PC-3 (cell line): Measurements from ENCODE around the gene ACAD8. TPM values are rescaled to one million over a fixed set of nuclear protein-coding genes. Genes with fewer than 3 reads are reported as not detected.

Source experiments
- ATAC-seq: fragments of 200-7000 bp; cut with Tn5 transposase; 2 replicates; pipeline ENCODE4 v1.9.1; 2020; ENCODE audit warnings: mild to moderate bottlenecking, moderate library complexity
- BruUV-seq: library from RNA; stranded (reverse); fragments of 400-500 nt; replicated peaks from 2 replicates; lab custom pipeline; 2021; lab: Mats Ljungman, UMichigan
- CTCF ChIA-PET: fragments of 300-600 bp; sonication (Branson Sonifier 250); formaldehyde crosslinking; loops from one replicate; lab custom pipeline; 2022; ENCODE audit warnings: antibody characterized with exemption; lab: Charles Lee
- POLR2A ChIA-PET: fragments of 300-600 bp; sonication (Branson Sonifier 250); formaldehyde crosslinking; loops from one replicate; lab custom pipeline; 2022; ENCODE audit warnings: antibody characterized with exemption; ENCODE audit not compliant: unreplicated experiment; lab: Charles Lee
- DNase-seq: peaks from one replicate; pipeline ENCODE4 v3.0.0-alpha.2; 2015
- H2AFZ ChIP-seq: fragments of 300-600 bp; sonication (generic); 2 replicates; pipeline ENCODE4 v1.6.0; 2016; ENCODE audit warnings: antibody characterized with exemption, low read length
- H3F3A ChIP-seq: fragments of 300-600 bp; sonication (generic); one replicate; pipeline ENCODE4 v1.6.0; 2017; ENCODE audit warnings: antibody characterized with exemption, low read length, control low read depth, mild to moderate bottlenecking; ENCODE audit not compliant: unreplicated experiment
- H3K27ac ChIP-seq: fragments of 300-600 bp; sonication (generic); 2 replicates; pipeline ENCODE4 v1.5.1; 2016; ENCODE audit warnings: mild to moderate bottlenecking, low read length
- H3K27me3 ChIP-seq: fragments of 300-600 bp; sonication (generic); 2 replicates; pipeline ENCODE4 v1.6.1; 2016; ENCODE audit warnings: low read length, mixed read lengths
- H3K36me3 ChIP-seq: fragments of 300-600 bp; sonication (generic); 2 replicates; pipeline ENCODE4 v1.6.1; 2016; ENCODE audit warnings: low read depth, mixed run types, low read length, mixed read lengths
- H3K4me1 ChIP-seq: fragments of 300-600 bp; sonication (generic); 2 replicates; pipeline ENCODE4 v1.5.1; 2016; ENCODE audit warnings: low read length; ENCODE audit not compliant: insufficient read depth
- H3K4me2 ChIP-seq: fragments of 300-600 bp; sonication (generic); 2 replicates; pipeline ENCODE4 v1.6.0; 2016; ENCODE audit warnings: low read length
- H3K4me3 ChIP-seq: fragments of 300-600 bp; sonication (generic); 2 replicates; pipeline ENCODE4 v1.5.1; 2016; ENCODE audit warnings: mild to moderate bottlenecking, low read length, mixed read lengths
- H3K79me2 ChIP-seq: fragments of 300-600 bp; sonication (generic); 2 replicates; pipeline ENCODE4 v1.6.1; 2017; ENCODE audit warnings: low read length, mixed read lengths
- H3K9ac ChIP-seq: fragments of 300-600 bp; sonication (generic); 2 replicates; pipeline ENCODE4 v1.6.0; 2016; ENCODE audit warnings: mild to moderate bottlenecking, low read length
- H3K9me2 ChIP-seq: fragments of 300-600 bp; sonication (generic); replicated peaks from 2 replicates; pipeline ENCODE4 v1.6.1; 2016; ENCODE audit warnings: mixed run types, low read length, mixed read lengths
- H3K9me3 ChIP-seq: fragments of 300-600 bp; sonication (generic); 2 replicates; pipeline ENCODE4 v1.6.1; 2016; ENCODE audit warnings: low read length, mixed read lengths
- H4K20me1 ChIP-seq: fragments of 300-600 bp; sonication (generic); 2 replicates; pipeline ENCODE4 v1.6.1; 2016; ENCODE audit warnings: low read length, mixed read lengths
- EZH2 ChIP-seq: fragments of 300-600 bp; sonication (generic); IDR thresholded peaks from one replicate; pipeline ENCODE4 v1.6.1; 2017; ENCODE audit warnings: antibody characterized with exemption, mild to moderate bottlenecking, low read length; ENCODE audit not compliant: unreplicated experiment
- EZH2phosphoT487 ChIP-seq: fragments of 300-600 bp; sonication (generic); IDR thresholded peaks from 2 replicates; pipeline ENCODE4 v1.6.1; 2018; ENCODE audit warnings: mild to moderate bottlenecking, antibody characterized with exemption, low read length, borderline replicate concordance
- intact Hi-C: fragments of 100-400 bp; cut with micrococcal nuclease; formaldehyde crosslinking; loops from 2 replicates; pipeline ENCODE4 v1.9.0; 2023
- total RNA-seq: library from RNA; depleted of rRNA; stranded (reverse); fragments of >200 nt; gene quantifications from 2 replicates; pipeline ENCODE4 v1.2.3, GENCODE V29; 2014
- TF ChIP-seq, protein P1 (sequence below): fragments of 300-600 bp; sonication (generic); conservative IDR thresholded peaks from 2 replicates; pipeline ENCODE4 v1.5.1; 2017; ENCODE audit warnings: antibody characterized with exemption, low read depth, mild to moderate bottlenecking, low read length

Gene ACAD8
- total RNA-seq, 1 experiment from 2014 or later: 22.6 TPM

DNA sequence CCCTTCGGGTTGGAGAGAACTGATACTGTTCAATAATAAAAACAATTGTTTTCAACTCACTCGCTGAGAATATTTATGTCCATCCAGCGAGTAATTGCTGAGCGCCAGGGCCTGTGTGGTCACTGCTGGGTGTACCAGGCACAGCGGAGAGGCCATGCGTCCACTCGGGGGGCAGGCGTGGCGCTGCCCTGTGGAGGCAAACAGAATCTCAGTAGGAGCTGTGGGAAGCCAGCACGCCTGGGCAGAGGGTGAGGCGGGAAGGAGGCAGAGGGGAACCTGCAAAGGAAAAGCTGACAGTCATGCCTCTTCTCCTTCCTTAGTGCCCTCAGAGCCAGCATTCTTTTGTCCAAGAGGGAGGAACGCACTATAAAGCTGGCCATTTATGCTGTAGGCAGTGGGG is 34.2 kb downstream of the ACAD8 start:
- no peaks in the 10 kb centered on the region for H3K9me3 ChIP-seq
- H3K27ac ChIP-seq: no peak overlapping the region
- no peak overlapping the region for H3K9ac ChIP-seq
- H3K4me1 ChIP-seq: no peaks in the 10 kb centered on the region
- peaks cover 35% of the 10 kb centered on the region for H3K27me3 ChIP-seq
- H3K4me3 ChIP-seq: no peak overlapping the region
- no peak overlapping the region for H3K4me2 ChIP-seq
- no peaks in the 10 kb centered on the region for H3F3A ChIP-seq
- ATAC-seq (no peak), DNase-seq (no peak)
- H3K9me2 ChIP-seq: no peaks in the 10 kb centered on the region
- H3K79me2 ChIP-seq: no peaks in the 10 kb centered on the region
- TF ChIP-seq, protein P1, sequence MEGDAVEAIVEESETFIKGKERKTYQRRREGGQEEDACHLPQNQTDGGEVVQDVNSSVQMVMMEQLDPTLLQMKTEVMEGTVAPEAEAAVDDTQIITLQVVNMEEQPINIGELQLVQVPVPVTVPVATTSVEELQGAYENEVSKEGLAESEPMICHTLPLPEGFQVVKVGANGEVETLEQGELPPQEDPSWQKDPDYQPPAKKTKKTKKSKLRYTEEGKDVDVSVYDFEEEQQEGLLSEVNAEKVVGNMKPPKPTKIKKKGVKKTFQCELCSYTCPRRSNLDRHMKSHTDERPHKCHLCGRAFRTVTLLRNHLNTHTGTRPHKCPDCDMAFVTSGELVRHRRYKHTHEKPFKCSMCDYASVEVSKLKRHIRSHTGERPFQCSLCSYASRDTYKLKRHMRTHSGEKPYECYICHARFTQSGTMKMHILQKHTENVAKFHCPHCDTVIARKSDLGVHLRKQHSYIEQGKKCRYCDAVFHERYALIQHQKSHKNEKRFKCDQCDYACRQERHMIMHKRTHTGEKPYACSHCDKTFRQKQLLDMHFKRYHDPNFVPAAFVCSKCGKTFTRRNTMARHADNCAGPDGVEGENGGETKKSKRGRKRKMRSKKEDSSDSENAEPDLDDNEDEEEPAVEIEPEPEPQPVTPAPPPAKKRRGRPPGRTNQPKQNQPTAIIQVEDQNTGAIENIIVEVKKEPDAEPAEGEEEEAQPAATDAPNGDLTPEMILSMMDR: no peak
- no TSS peak for BruUV-seq
- H3K36me3 ChIP-seq: no peaks in the 10 kb centered on the region
- intact Hi-C loops: no loop called here
- CTCF ChIA-PET: no interaction called here
- no peaks in the 10 kb centered on the region for H4K20me1 ChIP-seq
- POLR2A ChIA-PET: no interaction called here
- no peak overlapping the region for H2AFZ ChIP-seq

DNA sequence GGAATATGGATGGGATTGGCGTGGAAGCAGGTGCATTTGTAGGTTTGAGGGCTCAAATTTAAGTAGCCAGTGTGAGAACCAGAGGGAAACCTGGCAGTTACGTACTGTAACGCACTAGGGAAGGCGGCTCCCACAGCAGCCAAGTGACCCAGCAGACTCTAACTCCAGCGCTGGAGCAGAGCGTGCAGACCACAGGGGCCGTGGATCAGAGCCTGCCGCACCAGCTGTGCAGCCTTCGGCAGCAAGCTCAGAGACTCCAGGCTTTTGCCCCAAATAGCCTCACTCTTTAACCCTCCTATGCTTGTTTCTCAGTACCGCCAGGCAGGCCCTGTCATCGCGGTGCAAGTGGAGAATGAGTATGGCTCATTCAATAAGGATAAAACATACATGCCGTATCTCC is 35.1 kb downstream of the ACAD8 start:
- BruUV-seq: no TSS peak
- H4K20me1 ChIP-seq: no peaks in the 10 kb centered on the region
- no peak for TF ChIP-seq EZH2
- TF ChIP-seq, protein P1: no peak
- no peak for TF ChIP-seq EZH2phosphoT487
- H3K9me3 ChIP-seq: no peaks in the 10 kb centered on the region
- no peak overlapping the region for H3K4me2 ChIP-seq
- no peaks in the 10 kb centered on the region for H3F3A ChIP-seq
- ChIA-PET POLR2A (no interaction called here), CTCF (no interaction called here)
- H3K79me2 ChIP-seq: no peaks in the 10 kb centered on the region
- no peak overlapping the region for H2AFZ ChIP-seq
- H3K9ac ChIP-seq: no peak overlapping the region
- no peak overlapping the region for H3K27ac ChIP-seq
- no peaks in the 10 kb centered on the region for H3K9me2 ChIP-seq
- no peak overlapping the region for H3K4me3 ChIP-seq
- no peaks in the 10 kb centered on the region for H3K4me1 ChIP-seq
- no peaks in the 10 kb centered on the region for H3K36me3 ChIP-seq
- intact Hi-C loops: no loop called here
- no peak for ATAC-seq
- H3K27me3 ChIP-seq: peaks cover 40% of the 10 kb centered on the region
- no peak for DNase-seq

DNA sequence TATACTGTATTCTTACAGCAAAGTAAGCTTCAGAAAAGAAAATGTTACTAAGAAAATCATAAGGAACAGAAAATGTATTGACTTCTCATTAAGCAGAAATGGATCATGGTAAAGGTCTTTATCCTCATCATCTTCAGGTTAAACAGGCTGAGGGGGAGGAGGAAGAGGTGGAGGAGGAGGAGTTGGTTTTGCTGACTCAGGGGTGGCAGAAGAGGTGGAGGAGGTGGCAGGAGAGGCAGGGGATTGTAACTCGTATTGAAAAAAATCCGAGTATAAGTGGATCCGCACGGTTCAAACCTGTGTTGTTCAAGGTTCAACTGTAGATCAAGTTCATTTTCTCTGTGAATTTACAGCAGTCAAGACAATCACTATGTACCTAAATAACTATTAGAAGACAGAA is 35.8 kb downstream of the ACAD8 start:
- POLR2A ChIA-PET: no interaction called here
- H3K9me3 ChIP-seq: no peaks in the 10 kb centered on the region
- no peaks in the 10 kb centered on the region for H3K36me3 ChIP-seq
- no peak for DNase-seq
- no peak for TF ChIP-seq EZH2phosphoT487
- TF ChIP-seq, protein P1: no peak
- no peak for TF ChIP-seq EZH2
- intact Hi-C loops: no loop called here
- no peak overlapping the region for H3K4me2 ChIP-seq
- no peak overlapping the region for H3K27ac ChIP-seq
- H3K4me3 ChIP-seq: no peak overlapping the region
- H2AFZ ChIP-seq: no peak overlapping the region
- H3K27me3 ChIP-seq: peaks cover 38% of the 10 kb centered on the region
- H3K9me2 ChIP-seq: no peaks in the 10 kb centered on the region
- H4K20me1 ChIP-seq: no peaks in the 10 kb centered on the region
- no peaks in the 10 kb centered on the region for H3K79me2 ChIP-seq
- no peak for ATAC-seq
- CTCF ChIA-PET: no interaction called here
- no peak overlapping the region for H3K9ac ChIP-seq
- no TSS peak for BruUV-seq
- no peaks in the 10 kb centered on the region for H3K4me1 ChIP-seq
- no peaks in the 10 kb centered on the region for H3F3A ChIP-seq
